Hindlimb muscle (tissue), 1 donor: ENCODE measurements around the gene ENPP3. TPM values are rescaled to one million over a fixed set of nuclear protein-coding genes. Genes with fewer than 3 reads are reported as not detected.
"Not testable (repeated sequence)": the region's sequence is repeated elsewhere in the genome, so short reads cannot be mapped to it uniquely, and the experiment has no call there.

Source experiments
- DNase-seq: peaks from one replicate; pipeline ENCODE4 v3.0.0-alpha.2; 2013
- polyA plus RNA-seq: library from polyadenylated mRNA; unstranded; fragments of 120-200 nt; gene quantifications from one replicate; pipeline ENCODE4 v1.2.1, GENCODE V29; 2013; ENCODE audit not compliant: insufficient read length

The ENPP3 gene
- polyA plus RNA-seq, 1 donor, result 0.52 TPM

- DNase-seq, result no peak
Measured at GRCh38 chr6:131739136-131739535, 102.0 kb downstream of the ENPP3 start.

- DNase-seq, result no peak
Measured at GRCh38 chr6:131740161-131740560, 103.1 kb downstream of the ENPP3 start.

- no peak for DNase-seq
Measured at GRCh38 chr6:131741688-131742393, 104.7 kb downstream of the ENPP3 start.

- DNase-seq, result no peak
Measured at GRCh38 chr6:131744432-131745287, 107.6 kb downstream of the ENPP3 start.

- DNase-seq, result no peak
Measured at GRCh38 chr6:131745476-131745875, 108.4 kb downstream of the ENPP3 start.

- no peak for DNase-seq
Measured at GRCh38 chr6:131747821-131748353, 110.8 kb downstream of the ENPP3 start.

GRCh38 chr6:131749023-131749422, 111.9 kb downstream of the ENPP3 start:
- no peak for DNase-seq

- not testable (repeated sequence) for DNase-seq
Measured at GRCh38 chr6:131751012-131751715, 114.1 kb downstream of the ENPP3 start.

GRCh38 chr6:131754088-131754487, 117.0 kb downstream of the ENPP3 start:
- no peak for DNase-seq

GRCh38 chr6:131754715-131755567, 117.8 kb downstream of the ENPP3 start:
- no peak for DNase-seq

GRCh38 chr6:131755597-131755996, 118.5 kb downstream of the ENPP3 start:
- no peak for DNase-seq

- no peak for DNase-seq
Measured at GRCh38 chr6:131756039-131756438, 118.9 kb downstream of the ENPP3 start.

GRCh38 chr6:131758920-131759319, 121.8 kb downstream of the ENPP3 start:
- peak; percentile 71 for DNase-seq

- no peak for DNase-seq
Measured at GRCh38 chr6:131761060-131761761, 124.1 kb downstream of the ENPP3 start.

GRCh38 chr6:131761762-131762067, 124.6 kb downstream of the ENPP3 start:
- no peak for DNase-seq

GRCh38 chr6:131762984-131763383, 125.9 kb downstream of the ENPP3 start:
- DNase-seq, result no peak

GRCh38 chr6:131763749-131764148, 126.6 kb downstream of the ENPP3 start:
- DNase-seq, result no peak

GRCh38 chr6:131764350-131764749, 127.2 kb downstream of the ENPP3 start:
- DNase-seq, result no peak

- DNase-seq, result peak; percentile 79
Measured at GRCh38 chr6:131765081-131765803, 128.1 kb downstream of the ENPP3 start.

- no peak for DNase-seq
Measured at GRCh38 chr6:131765804-131766135, 128.7 kb downstream of the ENPP3 start.

- DNase-seq, result no peak
Measured at GRCh38 chr6:131766631-131767030, 129.5 kb downstream of the ENPP3 start.
